SK-N-SH treated with all-trans-retinoic acid at 6 μM for 48 hours (cell line): ENCODE data around the gene PDGFRB.

Experiments used
- ATAC-seq: fragments of 200-7000 bp; cut with Tn5 transposase; 3 replicates; pipeline ENCODE4 v1.9.1; 2020; ENCODE audit warnings: mild to moderate bottlenecking, moderate library complexity
- ARNTL ChIP-seq: fragments of 450-650 bp; formaldehyde crosslinking; IDR thresholded peaks from 2 replicates; pipeline ENCODE4 v1.5.0; 2020; ENCODE audit warnings: low read depth, mild to moderate bottlenecking, moderate library complexity, borderline replicate concordance
- BACH2 ChIP-seq: fragments of 250-450 bp; sonication (Bioruptor Pico); IDR thresholded peaks from 2 replicates; pipeline ENCODE4 v1.9.0; 2021; ENCODE audit warnings: mild to moderate bottlenecking, borderline replicate concordance
- CREB5 ChIP-seq: fragments of 250-450 bp; sonication (Bioruptor Pico); IDR thresholded peaks from 2 replicates; pipeline ENCODE4 v1.5.1; 2020; ENCODE audit warnings: low read depth, mild to moderate bottlenecking, moderate library complexity
- CSDC2 ChIP-seq: fragments of 250-450 bp; sonication (Bioruptor Pico); IDR thresholded peaks from 2 replicates; pipeline ENCODE4 v1.5.0; 2020; ENCODE audit warnings: mild to moderate bottlenecking, moderate library complexity
- CSRNP3 ChIP-seq: fragments of 250-450 bp; sonication (Bioruptor Pico); IDR thresholded peaks from 2 replicates; pipeline ENCODE4 v1.5.1; 2021; ENCODE audit warnings: mild to moderate bottlenecking, moderate library complexity
- ESRRG ChIP-seq: fragments of 250-450 bp; sonication (Bioruptor Pico); IDR thresholded peaks from 2 replicates; pipeline ENCODE4 v1.6.1; 2021; ENCODE audit warnings: mild to moderate bottlenecking
- GLIS3 ChIP-seq: fragments of 250-450 bp; sonication (Bioruptor Pico); IDR thresholded peaks from 2 replicates; pipeline ENCODE4 v1.5.0; 2020; ENCODE audit warnings: mild to moderate bottlenecking, moderate library complexity
- ISL1 ChIP-seq: fragments of 250-450 bp; sonication (Bioruptor Pico); IDR thresholded peaks from 2 replicates; pipeline ENCODE4 v2.1.2; 2022; ENCODE audit warnings: mild to moderate bottlenecking, moderate library complexity
- PPARA ChIP-seq: fragments of 250-450 bp; sonication (Bioruptor Pico); IDR thresholded peaks from 2 replicates; pipeline ENCODE4 v1.5.0; 2020; ENCODE audit warnings: mild to moderate bottlenecking, borderline replicate concordance
- RARB ChIP-seq: fragments of 250-450 bp; sonication (Bioruptor Pico); IDR thresholded peaks from 2 replicates; pipeline ENCODE4 v1.8.0; 2021; ENCODE audit warnings: mild to moderate bottlenecking, moderate library complexity
- TCF4 ChIP-seq: fragments of 250-450 bp; sonication (Bioruptor Pico); IDR thresholded peaks from 2 replicates; pipeline ENCODE4 v1.8.0; 2021; ENCODE audit warnings: mild to moderate bottlenecking, moderate library complexity, borderline replicate concordance
- TOX ChIP-seq: fragments of 250-450 bp; sonication (Bioruptor Pico); IDR thresholded peaks from 2 replicates; pipeline ENCODE4 v1.8.0; 2021; ENCODE audit warnings: mild to moderate bottlenecking, moderate library complexity, borderline replicate concordance
- TSHZ2 ChIP-seq: fragments of 250-450 bp; sonication (Bioruptor Pico); IDR thresholded peaks from 2 replicates; pipeline ENCODE4 v1.5.0; 2020; ENCODE audit warnings: mild to moderate bottlenecking, moderate library complexity
- ZFP3 ChIP-seq: fragments of 250-450 bp; sonication (Bioruptor Pico); IDR thresholded peaks from 2 replicates; pipeline ENCODE4 v1.5.0; 2020; ENCODE audit warnings: mild to moderate bottlenecking, moderate library complexity
- ZFP30 ChIP-seq: fragments of 450-650 bp; formaldehyde crosslinking; IDR thresholded peaks from 2 replicates; pipeline ENCODE4 v1.5.0; 2022; ENCODE audit warnings: mild to moderate bottlenecking, moderate library complexity
- ZNF565 ChIP-seq: fragments of 450-650 bp; formaldehyde crosslinking; conservative IDR thresholded peaks from 2 replicates; pipeline ENCODE4 v1.5.0; 2020; ENCODE audit warnings: low read depth, mild to moderate bottlenecking, moderate library complexity
- ZNF8 ChIP-seq: fragments of 450-650 bp; formaldehyde crosslinking; IDR thresholded peaks from 2 replicates; pipeline ENCODE4 v1.5.0; 2020; ENCODE audit warnings: mild to moderate bottlenecking, moderate library complexity
- TF ChIP-seq, protein P1 (sequence below): fragments of 250-450 bp; sonication (Bioruptor Pico); IDR thresholded peaks from 2 replicates; pipeline ENCODE4 v1.8.0; 2021; ENCODE audit warnings: low read depth, mild to moderate bottlenecking, moderate library complexity, borderline replicate concordance
- TF ChIP-seq, protein P2 (sequence below): fragments of 250-450 bp; sonication (Bioruptor Pico); IDR thresholded peaks from 2 replicates; pipeline ENCODE4 v1.8.0; 2020; ENCODE audit warnings: mild to moderate bottlenecking, moderate library complexity, borderline replicate concordance

Gene PDGFRB

DNA sequence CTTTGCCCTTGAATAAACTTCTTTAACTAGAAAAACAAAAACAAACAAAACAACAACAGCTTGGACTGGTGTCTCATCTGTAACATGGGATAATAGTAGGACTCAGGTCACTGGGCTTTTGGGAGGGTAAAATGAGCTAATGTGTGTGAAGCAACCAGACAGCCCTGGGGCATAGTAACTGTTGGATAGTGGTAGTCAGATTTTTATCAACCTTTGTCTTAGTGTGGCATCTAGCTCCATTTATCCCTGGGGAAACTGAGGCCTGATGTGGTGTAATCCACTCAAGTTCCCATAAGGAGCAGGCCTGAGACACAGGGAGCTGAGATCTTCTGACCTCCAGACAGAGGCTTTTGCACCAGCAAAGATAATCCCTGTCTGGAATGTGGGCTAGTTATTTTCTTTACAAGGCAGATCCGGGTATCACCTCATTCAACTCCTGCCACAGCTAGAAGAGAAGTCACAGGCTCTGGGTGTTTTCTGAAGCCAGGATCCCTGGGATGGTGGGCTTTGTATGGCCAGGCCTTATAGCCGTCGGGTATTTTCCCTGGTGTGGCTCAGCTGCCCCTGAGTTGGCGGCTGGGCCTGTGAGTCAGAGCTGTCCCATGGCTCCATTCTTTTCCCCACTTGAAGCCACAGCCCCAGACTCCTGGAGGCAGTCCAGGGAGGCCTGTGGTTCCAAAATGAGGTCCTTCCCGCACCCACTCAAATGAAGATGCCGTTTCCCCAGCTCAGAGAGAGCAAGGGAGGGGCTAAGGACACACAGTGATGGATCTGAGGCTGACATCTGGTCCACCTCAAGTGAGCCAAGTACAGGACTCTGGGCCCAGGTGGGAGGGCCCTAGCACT lies 43.2 kb downstream of the PDGFRB start:
- TF ChIP-seq, protein P1, sequence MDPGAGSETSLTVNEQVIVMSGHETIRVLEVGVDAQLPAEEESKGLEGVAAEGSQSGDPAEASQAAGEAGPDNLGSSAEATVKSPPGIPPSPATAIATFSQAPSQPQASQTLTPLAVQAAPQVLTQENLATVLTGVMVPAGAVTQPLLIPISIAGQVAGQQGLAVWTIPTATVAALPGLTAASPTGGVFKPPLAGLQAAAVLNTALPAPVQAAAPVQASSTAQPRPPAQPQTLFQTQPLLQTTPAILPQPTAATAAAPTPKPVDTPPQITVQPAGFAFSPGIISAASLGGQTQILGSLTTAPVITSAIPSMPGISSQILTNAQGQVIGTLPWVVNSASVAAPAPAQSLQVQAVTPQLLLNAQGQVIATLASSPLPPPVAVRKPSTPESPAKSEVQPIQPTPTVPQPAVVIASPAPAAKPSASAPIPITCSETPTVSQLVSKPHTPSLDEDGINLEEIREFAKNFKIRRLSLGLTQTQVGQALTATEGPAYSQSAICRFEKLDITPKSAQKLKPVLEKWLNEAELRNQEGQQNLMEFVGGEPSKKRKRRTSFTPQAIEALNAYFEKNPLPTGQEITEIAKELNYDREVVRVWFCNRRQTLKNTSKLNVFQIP (CRISPR knock-in tag) = no peak
- TF ChIP-seq CSDC2 (CRISPR knock-in tag) (no peak), ZNF8 (CRISPR knock-in tag) (no peak), TSHZ2 (CRISPR knock-in tag) (no peak), BACH2 (CRISPR knock-in tag) (no peak), CREB5 (CRISPR knock-in tag) (no peak), ISL1 (CRISPR knock-in tag) (no peak), RARB (CRISPR knock-in tag) (no peak), ZFP3 (CRISPR knock-in tag) (no peak), ARNTL (CRISPR knock-in tag) (no peak)
- peak; percentile 71 for ATAC-seq

DNA sequence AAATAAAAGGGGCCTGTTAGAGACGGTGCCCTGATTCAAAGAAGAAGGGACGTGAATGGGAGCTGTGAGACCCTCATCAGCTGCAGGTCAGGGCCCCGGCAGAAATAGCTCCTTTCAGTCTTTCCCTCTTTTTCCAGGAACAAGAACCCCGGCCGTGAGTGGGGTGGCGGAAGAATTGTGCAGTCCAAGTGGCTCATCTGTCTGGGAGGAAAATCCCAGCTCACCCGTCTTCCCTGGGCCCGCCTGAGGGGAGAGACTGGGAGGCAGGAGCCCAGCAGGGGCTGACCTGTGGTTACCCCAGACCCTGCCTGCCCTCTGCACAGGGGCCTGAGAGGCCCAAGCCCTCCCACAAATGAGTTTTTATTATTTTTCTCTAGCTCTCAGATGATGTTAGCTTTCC lies 44.5 kb downstream of the PDGFRB start:
- no peak for ATAC-seq
- TF ChIP-seq CSRNP3 (CRISPR knock-in tag) = no peak
- TF ChIP-seq ESRRG (CRISPR knock-in tag) = no peak
- TF ChIP-seq ZFP30 (CRISPR knock-in tag) = no peak
- TF ChIP-seq ISL1 (CRISPR knock-in tag) = no peak
- no peak for TF ChIP-seq TSHZ2 (CRISPR knock-in tag)
- TF ChIP-seq ZFP3 (CRISPR knock-in tag) = no peak
- TF ChIP-seq TCF4 (CRISPR knock-in tag) = no peak
- no peak for TF ChIP-seq CREB5 (CRISPR knock-in tag)
- TF ChIP-seq CSDC2 (CRISPR knock-in tag) = no peak
- no peak for TF ChIP-seq ARNTL (CRISPR knock-in tag)
- TF ChIP-seq RARB (CRISPR knock-in tag) = no peak
- TF ChIP-seq, protein P2, sequence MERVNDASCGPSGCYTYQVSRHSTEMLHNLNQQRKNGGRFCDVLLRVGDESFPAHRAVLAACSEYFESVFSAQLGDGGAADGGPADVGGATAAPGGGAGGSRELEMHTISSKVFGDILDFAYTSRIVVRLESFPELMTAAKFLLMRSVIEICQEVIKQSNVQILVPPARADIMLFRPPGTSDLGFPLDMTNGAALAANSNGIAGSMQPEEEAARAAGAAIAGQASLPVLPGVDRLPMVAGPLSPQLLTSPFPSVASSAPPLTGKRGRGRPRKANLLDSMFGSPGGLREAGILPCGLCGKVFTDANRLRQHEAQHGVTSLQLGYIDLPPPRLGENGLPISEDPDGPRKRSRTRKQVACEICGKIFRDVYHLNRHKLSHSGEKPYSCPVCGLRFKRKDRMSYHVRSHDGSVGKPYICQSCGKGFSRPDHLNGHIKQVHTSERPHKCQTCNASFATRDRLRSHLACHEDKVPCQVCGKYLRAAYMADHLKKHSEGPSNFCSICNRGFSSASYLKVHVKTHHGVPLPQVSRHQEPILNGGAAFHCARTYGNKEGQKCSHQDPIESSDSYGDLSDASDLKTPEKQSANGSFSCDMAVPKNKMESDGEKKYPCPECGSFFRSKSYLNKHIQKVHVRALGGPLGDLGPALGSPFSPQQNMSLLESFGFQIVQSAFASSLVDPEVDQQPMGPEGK (CRISPR knock-in tag) = no peak
- no peak for TF ChIP-seq ZNF565 (CRISPR knock-in tag)
- TF ChIP-seq TOX (CRISPR knock-in tag) = no peak
- TF ChIP-seq, protein P1 (CRISPR knock-in tag) = no peak
- TF ChIP-seq BACH2 (CRISPR knock-in tag) = no peak
- no peak for TF ChIP-seq GLIS3 (CRISPR knock-in tag)
- no peak for TF ChIP-seq PPARA (CRISPR knock-in tag)
- TF ChIP-seq ZNF8 (CRISPR knock-in tag) = no peak
